GM23338 (cell line): Measurements from ENCODE around the gene ECT2.

Experiments
- EZH2 ChIP-seq: fragments of 200-600 bp; sonication (generic); IDR thresholded peaks from one replicate; pipeline ENCODE4 v1.8.0; 2017; ENCODE audit warnings: antibody characterized with exemption, mild to moderate bottlenecking, low read depth; ENCODE audit not compliant: unreplicated experiment
- EZH2phosphoT487 ChIP-seq: fragments of 200-600 bp; sonication (generic); IDR thresholded peaks from one replicate; pipeline ENCODE4 v1.8.1; 2018; ENCODE audit warnings: antibody characterized with exemption; ENCODE audit not compliant: unreplicated experiment
- JUNB ChIP-seq: IDR thresholded peaks from one replicate; pipeline ENCODE4 v1.6.1; 2016; ENCODE audit warnings: antibody characterized with exemption; ENCODE audit not compliant: unreplicated experiment
- STAT1 ChIP-seq: IDR thresholded peaks from one replicate; pipeline ENCODE4 v1.6.1; 2016; ENCODE audit warnings: antibody characterized with exemption; ENCODE audit not compliant: unreplicated experiment
- TF ChIP-seq, protein P1 (sequence below), 2 experiments: fragments of 200-600 bp in 1 of 2; sonication (generic) in 1 of 2; conservative IDR thresholded peaks; 2 replicates each; pipeline versions ENCODE4 v1.5.1 to v1.6.1; 2016 to 2017; ENCODE audit warnings: antibody characterized with exemption in 2 of 2, low read depth in 2 of 2, mild to moderate bottlenecking in 2 of 2, moderate library complexity in 1 of 2

DNA sequence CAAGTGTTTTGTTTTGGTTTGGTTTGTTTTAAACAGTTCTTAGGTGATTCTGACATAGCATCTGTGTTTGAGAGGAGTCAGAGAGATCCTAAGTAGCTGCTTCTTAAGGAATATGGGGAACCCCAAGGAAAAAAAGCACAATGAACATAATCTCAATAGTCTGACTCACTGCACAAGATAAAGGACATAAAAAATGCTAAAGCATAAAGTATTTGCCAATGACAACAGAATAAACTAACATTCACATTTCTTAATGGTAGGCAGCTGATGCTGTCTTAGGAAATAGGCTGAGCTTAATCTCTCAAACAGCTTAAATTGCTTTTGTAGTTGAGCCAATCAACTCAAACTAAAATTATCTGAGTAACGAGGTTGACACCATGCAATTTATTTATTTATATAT, 42.6 kb upstream of the ECT2 start:
- TF ChIP-seq, protein P1, sequence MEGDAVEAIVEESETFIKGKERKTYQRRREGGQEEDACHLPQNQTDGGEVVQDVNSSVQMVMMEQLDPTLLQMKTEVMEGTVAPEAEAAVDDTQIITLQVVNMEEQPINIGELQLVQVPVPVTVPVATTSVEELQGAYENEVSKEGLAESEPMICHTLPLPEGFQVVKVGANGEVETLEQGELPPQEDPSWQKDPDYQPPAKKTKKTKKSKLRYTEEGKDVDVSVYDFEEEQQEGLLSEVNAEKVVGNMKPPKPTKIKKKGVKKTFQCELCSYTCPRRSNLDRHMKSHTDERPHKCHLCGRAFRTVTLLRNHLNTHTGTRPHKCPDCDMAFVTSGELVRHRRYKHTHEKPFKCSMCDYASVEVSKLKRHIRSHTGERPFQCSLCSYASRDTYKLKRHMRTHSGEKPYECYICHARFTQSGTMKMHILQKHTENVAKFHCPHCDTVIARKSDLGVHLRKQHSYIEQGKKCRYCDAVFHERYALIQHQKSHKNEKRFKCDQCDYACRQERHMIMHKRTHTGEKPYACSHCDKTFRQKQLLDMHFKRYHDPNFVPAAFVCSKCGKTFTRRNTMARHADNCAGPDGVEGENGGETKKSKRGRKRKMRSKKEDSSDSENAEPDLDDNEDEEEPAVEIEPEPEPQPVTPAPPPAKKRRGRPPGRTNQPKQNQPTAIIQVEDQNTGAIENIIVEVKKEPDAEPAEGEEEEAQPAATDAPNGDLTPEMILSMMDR (conservative IDR thresholded peaks at IDR 0.05; ENCODE audit: low read depth in 2 of 2): no peak
- TF ChIP-seq EZH2: no peak
- no peak for TF ChIP-seq JUNB
- TF ChIP-seq STAT1: no peak
- TF ChIP-seq EZH2phosphoT487: no peak
